IMR-90 (cell line): Measurements from ENCODE around the gene GBP3.

ENCODE experiments used
- TF ChIP-seq, protein P1 (sequence below): fragments of 150-350 bp; IDR thresholded peaks from 2 replicates; pipeline ENCODE4 v1.6.1; 2017; ENCODE audit warnings: mild to moderate bottlenecking, antibody characterized with exemption, low read length, low read depth
- TF ChIP-seq, protein P2 (sequence below): conservative IDR thresholded peaks from 2 replicates; pipeline ENCODE4 v1.5.1; 2012; ENCODE audit warnings: mild to moderate bottlenecking, low read depth, low read length, improper control_type of control experiment

DNA sequence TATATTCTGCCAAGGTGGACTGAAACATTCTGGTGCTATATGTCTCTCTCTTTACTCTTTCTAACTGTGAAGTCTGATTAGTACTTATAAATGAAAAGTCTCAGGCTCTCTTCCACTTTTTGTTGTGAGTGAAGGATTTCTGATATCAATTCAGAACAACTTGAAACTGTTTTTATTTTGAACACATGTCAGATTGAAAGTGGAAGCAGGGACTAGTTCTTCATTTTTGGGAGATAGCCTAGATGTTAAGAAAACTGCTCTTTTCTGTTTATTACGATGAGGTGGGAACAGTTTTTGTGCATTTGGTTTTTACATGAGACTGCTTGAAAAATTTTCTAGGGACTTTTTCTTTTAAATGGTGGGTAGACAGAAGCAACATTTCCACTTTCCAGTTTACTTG, 14.5 kb upstream of the GBP3 start:
- TF ChIP-seq, protein P1, sequence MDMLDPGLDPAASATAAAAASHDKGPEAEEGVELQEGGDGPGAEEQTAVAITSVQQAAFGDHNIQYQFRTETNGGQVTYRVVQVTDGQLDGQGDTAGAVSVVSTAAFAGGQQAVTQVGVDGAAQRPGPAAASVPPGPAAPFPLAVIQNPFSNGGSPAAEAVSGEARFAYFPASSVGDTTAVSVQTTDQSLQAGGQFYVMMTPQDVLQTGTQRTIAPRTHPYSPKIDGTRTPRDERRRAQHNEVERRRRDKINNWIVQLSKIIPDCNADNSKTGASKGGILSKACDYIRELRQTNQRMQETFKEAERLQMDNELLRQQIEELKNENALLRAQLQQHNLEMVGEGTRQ: no peak
- TF ChIP-seq, protein P2, sequence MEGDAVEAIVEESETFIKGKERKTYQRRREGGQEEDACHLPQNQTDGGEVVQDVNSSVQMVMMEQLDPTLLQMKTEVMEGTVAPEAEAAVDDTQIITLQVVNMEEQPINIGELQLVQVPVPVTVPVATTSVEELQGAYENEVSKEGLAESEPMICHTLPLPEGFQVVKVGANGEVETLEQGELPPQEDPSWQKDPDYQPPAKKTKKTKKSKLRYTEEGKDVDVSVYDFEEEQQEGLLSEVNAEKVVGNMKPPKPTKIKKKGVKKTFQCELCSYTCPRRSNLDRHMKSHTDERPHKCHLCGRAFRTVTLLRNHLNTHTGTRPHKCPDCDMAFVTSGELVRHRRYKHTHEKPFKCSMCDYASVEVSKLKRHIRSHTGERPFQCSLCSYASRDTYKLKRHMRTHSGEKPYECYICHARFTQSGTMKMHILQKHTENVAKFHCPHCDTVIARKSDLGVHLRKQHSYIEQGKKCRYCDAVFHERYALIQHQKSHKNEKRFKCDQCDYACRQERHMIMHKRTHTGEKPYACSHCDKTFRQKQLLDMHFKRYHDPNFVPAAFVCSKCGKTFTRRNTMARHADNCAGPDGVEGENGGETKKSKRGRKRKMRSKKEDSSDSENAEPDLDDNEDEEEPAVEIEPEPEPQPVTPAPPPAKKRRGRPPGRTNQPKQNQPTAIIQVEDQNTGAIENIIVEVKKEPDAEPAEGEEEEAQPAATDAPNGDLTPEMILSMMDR: no peak
